Endometrial microvascular endothelial cells (primary cell): ENCODE results near the gene ACP7. TPM values are rescaled to one million over a fixed set of nuclear protein-coding genes. Genes with fewer than 3 reads are reported as not detected.

Source experiments
- in situ Hi-C: cut with HindIII; loops from 2 replicates; pipeline ENCODE4 v1.10.0; 2017; ENCODE audit warnings: low sequenced_read_pairs, low pct_unique_long_range_greater_than_20kb; ENCODE audit errors: inconsistent ontology term
- total RNA-seq: library from RNA; depleted of rRNA; stranded (reverse); fragments of >200 nt; gene quantifications from one replicate; pipeline ENCODE4 v1.2.3, GENCODE V29; 2015; ENCODE audit errors: inconsistent ontology term

Gene ACP7
- total RNA-seq, 1 donor from 2014 or later = not detected

DNA sequence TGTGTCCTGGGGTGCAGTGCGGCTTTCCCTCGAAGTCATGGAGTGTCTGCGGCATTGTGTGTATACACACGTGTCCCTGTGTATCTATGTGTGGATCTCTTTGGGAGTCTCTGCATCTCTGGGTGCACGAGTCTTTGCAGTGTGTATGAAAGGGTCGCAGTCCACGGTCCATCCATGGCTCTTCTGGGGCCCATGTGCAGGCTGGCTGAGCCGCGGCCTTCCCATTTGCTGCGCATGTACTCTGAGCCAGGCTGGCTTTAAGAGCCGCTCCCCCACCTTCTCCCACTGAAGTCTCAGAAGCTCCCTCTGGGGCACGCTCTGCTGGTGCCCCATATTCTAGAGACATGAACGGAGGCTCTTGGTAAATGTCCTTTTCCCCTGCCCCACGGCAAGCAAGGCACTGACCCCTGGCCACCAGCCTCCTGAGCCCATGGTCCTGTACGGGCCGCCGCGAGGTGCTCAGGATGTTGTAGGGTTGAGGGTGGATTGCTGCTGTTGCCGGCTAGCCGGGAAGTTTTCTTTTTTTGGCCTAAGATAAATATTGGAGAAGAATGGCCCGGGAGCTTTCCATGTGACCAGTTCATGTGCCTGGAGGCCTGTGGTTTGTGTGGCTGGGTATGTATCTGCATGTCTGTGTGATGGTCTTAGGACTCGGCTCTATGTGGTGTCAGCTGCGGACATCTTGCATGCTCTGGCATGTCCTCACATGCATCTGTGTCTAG is 73.3 kb downstream of the ACP7 start:
- in situ Hi-C loops = no loop called here

DNA sequence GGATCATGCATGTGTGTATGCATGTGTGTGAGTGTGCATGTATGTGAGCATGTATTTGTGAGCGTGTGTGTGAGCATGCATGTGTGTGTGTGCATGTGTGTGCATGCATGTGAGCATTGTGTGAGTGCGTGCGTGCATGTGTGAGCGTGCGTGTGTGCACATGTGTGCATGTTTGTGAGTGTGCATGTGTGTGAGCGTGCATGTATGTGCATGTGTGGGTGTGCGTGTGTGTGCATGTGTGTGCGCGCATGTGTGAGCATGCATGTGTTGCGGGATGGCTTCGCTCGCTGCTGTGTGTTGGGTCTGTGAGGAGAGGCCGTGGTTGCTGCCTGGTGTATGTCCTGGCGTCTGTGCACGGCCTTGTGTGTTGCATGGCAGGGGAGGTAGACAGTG is 73.8 kb downstream of the ACP7 start:
- in situ Hi-C loops = no loop called here

DNA sequence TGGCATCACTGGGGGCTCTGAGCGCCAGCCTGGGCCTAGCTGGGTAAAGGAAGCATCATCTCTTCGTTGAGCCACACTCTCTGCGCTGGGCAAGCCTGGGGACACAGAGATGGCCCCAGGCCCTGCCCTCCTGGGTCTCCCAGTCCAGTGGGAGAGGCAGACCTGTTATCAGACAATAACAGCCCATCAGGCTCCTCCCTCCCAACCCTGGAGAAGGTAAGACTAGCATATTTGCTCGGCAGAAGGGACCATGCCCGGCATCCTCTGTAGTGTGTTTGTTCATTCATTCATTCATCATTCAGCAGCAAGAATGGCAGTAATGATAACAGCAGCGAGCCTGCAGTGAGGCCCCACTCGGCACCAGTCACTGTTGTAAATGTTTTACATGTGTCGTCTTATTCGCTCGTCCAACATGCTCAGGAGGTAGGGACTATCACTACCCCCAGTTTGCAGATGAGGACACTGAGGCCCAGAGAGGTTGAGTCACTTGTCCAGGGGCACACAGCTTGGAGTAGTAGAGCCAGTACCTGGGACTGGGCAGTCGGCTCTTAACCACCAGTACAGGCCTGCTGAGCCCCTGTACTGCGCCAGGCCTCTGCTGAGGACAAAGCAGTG is 74.6 kb downstream of the ACP7 start:
- in situ Hi-C loops = no loop called here

DNA sequence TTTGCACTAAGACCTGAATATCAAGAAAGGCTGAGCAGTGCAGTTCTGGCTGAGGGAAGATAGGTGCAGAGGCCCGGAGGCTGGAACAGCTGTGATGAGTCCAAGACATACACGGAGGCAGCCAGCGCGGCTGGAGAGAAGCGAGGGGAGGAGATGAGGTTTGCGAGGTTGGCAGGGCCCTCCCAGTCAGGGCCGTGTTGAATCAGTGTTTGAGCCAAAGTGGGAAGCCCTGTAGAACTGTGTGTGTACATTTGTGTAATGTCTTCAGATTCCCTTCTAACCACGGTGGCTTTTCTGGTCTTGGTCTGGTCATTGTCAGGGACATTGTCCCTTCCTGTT is 76.3 kb downstream of the ACP7 start:
- in situ Hi-C loops = no loop called here

Other genes starting within 250 kb of the ACP7 start
- gene HNRNPL, start 234.4 kb upstream of the ACP7 start, total RNA-seq = 309 TPM
- gene RINL, start 206.1 kb upstream of the ACP7 start, total RNA-seq = 5.0 TPM
- gene SIRT2, start 184.8 kb upstream of the ACP7 start, total RNA-seq = 73.3 TPM
- 31.4 TPM for gene NFKBIB, start 184.4 kb upstream of the ACP7 start, total RNA-seq
- gene CCER2, start 172.2 kb upstream of the ACP7 start, total RNA-seq = not detected
- gene SARS2, start 153.6 kb upstream of the ACP7 start, total RNA-seq = 32.5 TPM
- 67.3 TPM for gene MRPS12, start 153.4 kb upstream of the ACP7 start, total RNA-seq
- gene FBXO17, start 108.6 kb upstream of the ACP7 start, total RNA-seq = 30.0 TPM
- gene FBXO27, start 51.8 kb upstream of the ACP7 start, total RNA-seq = 8.7 TPM
- 17.9 TPM for gene PAK4, start 41.4 kb downstream of the ACP7 start, total RNA-seq
- gene NCCRP1, start 112.6 kb downstream of the ACP7 start, total RNA-seq = not detected
- not detected for gene SYCN, start 119.9 kb downstream of the ACP7 start, total RNA-seq
- not detected for gene IFNL3, start 160.6 kb downstream of the ACP7 start, total RNA-seq
- not detected for gene IFNL4, start 164.5 kb downstream of the ACP7 start, total RNA-seq
- gene IFNL2, start 184.0 kb downstream of the ACP7 start, total RNA-seq = not detected
- gene IFNL1, start 212.0 kb downstream of the ACP7 start, total RNA-seq = not detected
- 0.74 TPM for gene LRFN1, start 236.5 kb downstream of the ACP7 start, total RNA-seq